ENCODE results near the gene SAMD4A. TPM values are rescaled to one million over a fixed set of nuclear protein-coding genes. Genes with fewer than 3 reads are reported as not detected.

SAMD4A gene
- total and polyA plus RNA-seq, 2 experiments from 2014 or later = 7.2 to 33.0 TPM

DNA sequence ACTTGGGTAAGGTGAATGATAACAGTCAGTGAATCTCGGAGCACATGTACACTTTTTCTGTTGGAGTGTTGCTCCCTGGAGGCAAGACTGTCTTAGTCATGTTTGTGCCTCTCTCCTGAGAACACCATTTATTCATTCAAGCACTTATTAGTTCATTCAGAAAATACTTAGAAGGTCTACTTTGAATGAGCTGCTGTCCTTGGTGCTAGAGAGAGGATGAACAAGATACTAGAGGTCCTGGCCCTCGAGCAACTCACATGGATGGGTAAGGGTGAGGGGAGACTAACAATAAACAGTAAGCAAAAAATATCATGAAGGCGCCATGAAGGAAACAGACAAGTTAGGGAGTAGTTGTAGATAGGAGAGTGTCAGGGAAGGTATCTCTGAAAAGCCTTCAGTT lies 17.1 kb upstream of the SAMD4A start:
- peak; percentile 29 for DNase-seq
- TF ChIP-seq EZH2phosphoT487 (IDR thresholded peaks at IDR 0.05; ENCODE audit: insufficient read depth, low read depth) (no peak), EZH2 (IDR thresholded peaks at IDR 0.05; ENCODE audit: insufficient read depth, poor library complexity, severe bottlenecking) (no peak)
- no peak overlapping the region for H3K9ac ChIP-seq

DNA sequence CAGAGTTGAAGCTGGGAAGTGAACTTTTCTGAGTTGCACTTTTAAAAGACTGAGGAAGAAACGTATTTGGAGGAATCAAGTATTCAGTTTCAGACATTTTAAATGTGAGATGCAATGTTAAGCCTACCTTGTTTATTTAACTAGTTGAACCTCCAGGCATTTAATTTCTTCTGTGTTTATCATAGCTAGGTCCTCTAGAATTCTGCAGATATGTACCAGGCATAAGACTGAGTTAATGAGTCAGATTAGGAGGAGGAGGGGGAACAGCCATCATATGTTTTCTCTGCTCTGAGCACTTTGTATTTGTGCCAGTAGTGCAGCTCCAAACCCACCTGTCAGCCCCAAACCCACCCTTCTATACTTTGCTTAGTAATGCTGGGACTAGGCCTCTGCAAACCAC lies 16.4 kb upstream of the SAMD4A start:
- Histone ChIP-seq H3K79me2 (ENCODE audit: insufficient read depth) (no peaks in the 10 kb centered on the region), H2AFZ (no peak overlapping the region), H3K4me2 (ENCODE audit: unreplicated experiment) (no peak overlapping the region), H3K4me3 (no peak overlapping the region), H3K4me1 (ENCODE audit: insufficient read depth) (no peaks in the 10 kb centered on the region), H3F3A (ENCODE audit: insufficient read depth) (no peaks in the 10 kb centered on the region), H3K9ac (no peak overlapping the region), H3K27me3 (replicated peaks; ENCODE audit: insufficient read depth) (no peaks in the 10 kb centered on the region), H3K27ac (no peak overlapping the region), H3K9me2 (ENCODE audit: insufficient read depth) (no peaks in the 10 kb centered on the region), H3K9me3 (ENCODE audit: low read depth) (no peaks in the 10 kb centered on the region), H4K20me1 (ENCODE audit: insufficient read depth) (no peaks in the 10 kb centered on the region), H3K36me3 (ENCODE audit: low read depth) (no peaks in the 10 kb centered on the region)
- 35 to 41% methylated on average over 1 of the region's 1 CpG for WGBS, 2 experiments (ENCODE audit: low coverage in 1 of 2, low lambda C conversion rate in 2 of 2, missing lambda C conversion rate in 2 of 2)
- DNase-seq = no peak
- TF ChIP-seq EZH2phosphoT487 (IDR thresholded peaks at IDR 0.05; ENCODE audit: insufficient read depth, low read depth) = no peak
- TF ChIP-seq EZH2 (IDR thresholded peaks at IDR 0.05; ENCODE audit: insufficient read depth, poor library complexity, severe bottlenecking) = no peak
- in situ Hi-C loops (cut with MboI) = loop anchor here (25.0 kb wide), 1 partner anchor 437 kb away; no protein-coding TSS in a partner anchor

More for the DNA sequence above, 17.1 kb upstream of the SAMD4A start:
- Histone ChIP-seq H3K4me2 (ENCODE audit: unreplicated experiment) (no peak overlapping the region), H3K27me3 (replicated peaks; ENCODE audit: insufficient read depth) (no peaks in the 10 kb centered on the region), H4K20me1 (ENCODE audit: insufficient read depth) (no peaks in the 10 kb centered on the region), H3K4me3 (no peak overlapping the region), H2AFZ (no peak overlapping the region), H3K79me2 (ENCODE audit: insufficient read depth) (no peaks in the 10 kb centered on the region), H3F3A (ENCODE audit: insufficient read depth) (no peaks in the 10 kb centered on the region), H3K9me2 (ENCODE audit: insufficient read depth) (no peaks in the 10 kb centered on the region), H3K9me3 (ENCODE audit: low read depth) (no peaks in the 10 kb centered on the region), H3K4me1 (ENCODE audit: insufficient read depth) (no peaks in the 10 kb centered on the region), H3K36me3 (ENCODE audit: low read depth) (no peaks in the 10 kb centered on the region), H3K27ac (no peak overlapping the region)
- in situ Hi-C loops (cut with MboI) = loop anchor here (25.0 kb wide), 1 partner anchor 437 kb away; no protein-coding TSS in a partner anchor
- 71 to 74% methylated on average over 3 of the region's 3 CpGs for WGBS, 2 experiments (ENCODE audit: low coverage in 1 of 2, low lambda C conversion rate in 2 of 2, missing lambda C conversion rate in 2 of 2)

GRCh38 chr14:54554401-54554800 lies 12.5 kb upstream of the SAMD4A start:
- Histone ChIP-seq H3K36me3 (ENCODE audit: low read depth) (no peaks in the 10 kb centered on the region), H3K79me2 (ENCODE audit: insufficient read depth) (no peaks in the 10 kb centered on the region), H2AFZ (no peak overlapping the region), H4K20me1 (ENCODE audit: insufficient read depth) (no peaks in the 10 kb centered on the region), H3K4me3 (no peak overlapping the region), H3K27ac (no peak overlapping the region), H3K4me2 (ENCODE audit: unreplicated experiment) (no peak overlapping the region), H3K9me2 (ENCODE audit: insufficient read depth) (no peaks in the 10 kb centered on the region), H3K27me3 (replicated peaks; ENCODE audit: insufficient read depth) (no peaks in the 10 kb centered on the region), H3F3A (ENCODE audit: insufficient read depth) (no peaks in the 10 kb centered on the region), H3K4me1 (ENCODE audit: insufficient read depth) (no peaks in the 10 kb centered on the region), H3K9ac (no peak overlapping the region), H3K9me3 (ENCODE audit: low read depth) (no peaks in the 10 kb centered on the region)
- TF ChIP-seq EZH2phosphoT487 (IDR thresholded peaks at IDR 0.05; ENCODE audit: insufficient read depth, low read depth) (no peak), EZH2 (IDR thresholded peaks at IDR 0.05; ENCODE audit: insufficient read depth, poor library complexity, severe bottlenecking) (no peak)
- WGBS, 2 experiments (ENCODE audit: low coverage in 1 of 2, low lambda C conversion rate in 2 of 2, missing lambda C conversion rate in 2 of 2) = 96% methylated on average over 2 of the region's 2 CpGs
- DNase-seq = no peak
- in situ Hi-C loops (cut with MboI) = loop anchor here (25.0 kb wide), 1 partner anchor 433 kb away; no protein-coding TSS in a partner anchor

DNA sequence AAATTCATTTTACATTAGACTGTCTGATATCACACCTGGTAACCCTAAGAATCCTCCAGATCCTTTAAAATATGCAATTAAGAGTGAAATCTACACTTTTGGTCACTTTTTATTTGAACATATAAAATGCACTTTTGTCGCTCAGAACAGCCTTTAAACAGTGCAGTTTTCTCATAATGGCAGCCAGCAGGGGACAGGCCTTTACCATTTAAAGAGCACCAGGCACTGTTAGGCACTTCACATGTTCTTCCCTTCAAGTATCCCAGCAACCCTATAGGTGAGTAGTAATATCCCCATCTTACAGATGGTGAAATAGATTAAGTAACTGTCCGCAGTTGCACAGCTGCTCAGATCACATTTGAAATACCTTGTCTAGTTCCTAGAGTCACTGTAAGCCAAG lies 11.3 kb upstream of the SAMD4A start:
- Histone ChIP-seq H3K27ac (no peak overlapping the region), H3K4me3 (no peak overlapping the region), H3K79me2 (ENCODE audit: insufficient read depth) (no peaks in the 10 kb centered on the region), H3K9me2 (ENCODE audit: insufficient read depth) (no peaks in the 10 kb centered on the region), H3K27me3 (replicated peaks; ENCODE audit: insufficient read depth) (no peaks in the 10 kb centered on the region), H3K9me3 (ENCODE audit: low read depth) (no peaks in the 10 kb centered on the region), H3K4me1 (ENCODE audit: insufficient read depth) (no peaks in the 10 kb centered on the region), H2AFZ (no peak overlapping the region), H4K20me1 (ENCODE audit: insufficient read depth) (no peaks in the 10 kb centered on the region), H3K36me3 (ENCODE audit: low read depth) (no peaks in the 10 kb centered on the region), H3F3A (ENCODE audit: insufficient read depth) (no peaks in the 10 kb centered on the region), H3K4me2 (ENCODE audit: unreplicated experiment) (no peak overlapping the region), H3K9ac (no peak overlapping the region)
- 79 to 87% methylated on average over 2 of the region's 2 CpGs for WGBS, 2 experiments (ENCODE audit: low coverage in 1 of 2, low lambda C conversion rate in 2 of 2, missing lambda C conversion rate in 2 of 2)
- in situ Hi-C loops (cut with MboI) = loop anchor here (25.0 kb wide), 1 partner anchor 432 kb away; no protein-coding TSS in a partner anchor
- TF ChIP-seq EZH2phosphoT487 (IDR thresholded peaks at IDR 0.05; ENCODE audit: insufficient read depth, low read depth) (no peak), EZH2 (IDR thresholded peaks at IDR 0.05; ENCODE audit: insufficient read depth, poor library complexity, severe bottlenecking) (no peak)
- DNase-seq = no peak
